ENCODE measurements around the gene POPDC3. TPM values are rescaled to one million over a fixed set of nuclear protein-coding genes. Genes with fewer than 3 reads are reported as not detected.

Gene POPDC3
- polyA plus RNA-seq, 1 donor: 74.6 TPM

GRCh38 chr6:105138141-105138540 lies 41.7 kb downstream of the POPDC3 start:
- no peak for DNase-seq

GRCh38 chr6:105137388-105137787 lies 42.4 kb downstream of the POPDC3 start:
- peak; percentile 15 for DNase-seq

GRCh38 chr6:105136431-105137350 lies 43.1 kb downstream of the POPDC3 start:
- peak; percentile 65 for DNase-seq

- DNase-seq: peak; percentile 15
These were observed 43.8 kb downstream of the POPDC3 start for GRCh38 chr6:105135907-105136430.

- no peak for DNase-seq
These were observed 44.8 kb downstream of the POPDC3 start for GRCh38 chr6:105135056-105135455.

GRCh38 chr6:105122717-105123116 lies 57.1 kb downstream of the POPDC3 start:
- no peak for DNase-seq

- DNase-seq: no peak
These were observed 57.8 kb downstream of the POPDC3 start for GRCh38 chr6:105121981-105122380.

GRCh38 chr6:105120570-105120969 lies 59.2 kb downstream of the POPDC3 start:
- DNase-seq: no peak

GRCh38 chr6:105116150-105116549 lies 63.7 kb downstream of the POPDC3 start:
- no peak for DNase-seq

- DNase-seq: no peak
These were observed 66.4 kb downstream of the POPDC3 start for GRCh38 chr6:105113422-105113821.

- no peak for DNase-seq
These were observed 67.2 kb downstream of the POPDC3 start for GRCh38 chr6:105112577-105112976.

GRCh38 chr6:105111871-105112270 lies 67.9 kb downstream of the POPDC3 start:
- no peak for DNase-seq

GRCh38 chr6:105111105-105111504 lies 68.7 kb downstream of the POPDC3 start:
- DNase-seq: no peak

- DNase-seq: no peak
These were observed 69.6 kb downstream of the POPDC3 start for GRCh38 chr6:105109955-105110895.

GRCh38 chr6:105108631-105109262 lies 71.1 kb downstream of the POPDC3 start:
- DNase-seq: no peak

Other genes starting within 250 kb of the POPDC3 start
- gene LIN28B, start 222.9 kb downstream of the POPDC3 start, polyA plus RNA-seq (ENCODE audit: insufficient read length): 0.04 TPM
- gene PREP, start 223.1 kb upstream of the POPDC3 start, polyA plus RNA-seq (ENCODE audit: insufficient read length): 36.5 TPM

Data from hindlimb muscle (tissue), 1 donor.